Measurements from ENCODE around the gene PLCD4. TPM values are rescaled to one million over a fixed set of nuclear protein-coding genes. Genes with fewer than 3 reads are reported as not detected.
A peak's percentile ranks its signal among the peaks of the same experiment; 100 is the strongest.

Gene PLCD4
- total and polyA plus RNA-seq, 7 experiments from 2014 or later: 0.15 to 1.7 (median 0.51) TPM

DNA sequence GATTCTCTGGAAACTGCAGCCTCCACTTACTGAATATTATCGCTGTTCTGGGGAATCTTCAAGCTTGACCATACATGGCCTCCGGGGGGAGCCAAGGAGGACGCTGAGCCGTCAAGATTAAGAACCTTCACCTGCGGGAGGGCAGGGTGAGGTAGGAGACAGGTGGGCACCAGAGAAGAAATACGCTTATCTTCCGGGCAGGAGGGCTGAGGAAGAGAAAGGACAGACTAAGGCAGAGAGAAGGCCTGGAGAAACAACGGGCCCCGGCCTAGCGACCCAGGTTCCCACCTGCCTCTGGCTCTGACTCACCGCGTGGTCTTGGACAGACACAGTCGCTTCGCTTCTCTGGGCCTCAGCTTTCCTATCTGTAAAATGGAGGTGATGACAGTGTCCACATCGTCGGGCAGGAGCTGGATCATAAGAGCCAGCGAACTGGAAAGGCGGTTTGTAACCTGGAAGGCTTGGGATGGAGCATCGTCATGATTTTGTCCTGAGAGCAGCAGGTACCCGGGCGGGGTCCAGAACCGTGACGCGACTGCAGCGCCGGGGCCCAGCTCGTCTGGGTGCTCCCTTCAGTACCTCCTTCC is 51.1 kb downstream of the PLCD4 start:
- peak overlapping the region; percentile 83 for H3K4me3 ChIP-seq (ENCODE audit: low read length)
- no peaks in the 10 kb centered on the region for H3K9me3 Mint-ChIP-seq

DNA sequence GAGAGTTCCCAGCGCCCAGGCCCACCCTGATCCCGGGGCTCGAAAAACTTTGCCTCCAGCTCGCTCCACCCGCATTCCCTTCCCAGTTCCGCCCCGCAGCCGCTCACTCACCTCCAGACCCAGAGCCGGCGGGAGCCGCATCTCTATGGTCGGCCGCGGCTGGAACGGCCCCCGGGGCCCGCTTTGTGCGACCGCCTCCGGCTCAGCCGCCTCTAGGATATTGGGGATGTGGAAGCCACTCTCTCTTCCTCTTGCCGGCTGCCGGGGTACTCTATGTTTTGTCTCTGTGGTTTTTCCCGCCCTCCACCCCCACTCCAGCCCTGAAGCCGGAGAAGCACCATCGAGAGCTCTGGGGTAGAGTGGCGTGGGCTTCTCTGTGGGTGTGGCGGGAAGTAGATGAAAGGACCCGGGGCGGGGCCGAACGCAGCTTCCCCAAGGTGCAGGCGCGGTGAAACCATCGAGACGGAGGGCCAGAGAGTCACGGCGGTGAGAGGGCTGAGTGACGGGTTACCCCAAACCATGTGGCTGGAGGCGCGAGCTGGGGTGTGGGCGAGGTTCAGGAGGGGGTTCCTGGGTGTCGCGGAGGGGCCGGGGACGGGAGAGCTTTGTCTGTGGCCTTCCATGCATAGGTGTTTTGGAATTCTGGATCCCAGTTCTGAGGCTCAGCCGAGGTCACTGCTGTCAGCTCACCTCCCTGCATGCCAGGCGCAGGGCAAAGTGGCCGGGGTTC is 51.7 kb downstream of the PLCD4 start, which contains the start of the genes BCS1L and ZNF142:
Gene BCS1L, plus strand, starts transcription at position 426 of the 730 bp plus-strand sequence. CDS start 1,305 bp downstream, outside the sequence.
Gene ZNF142, minus strand, starts transcription at position 366 of the 730 bp plus-strand sequence. CDS start 3,194 bp downstream, outside the sequence.
- POLR2A ChIA-PET: interaction anchor here (0.7 to 4.2 kb wide), 11 partner anchors 9 to 341 kb away, joined by 3 to 69 read pairs (median 4); partner anchors contain the start of genes CTDSP1, RNF25 and STK36
- no peaks in the 10 kb centered on the region for H3K27me3 ChIP-seq (ENCODE audit: control insufficient read depth in 2 of 2, insufficient read depth in 2 of 2, low read length in 2 of 2)
- peaks cover 9 to 56% (median 15%) of the 10 kb centered on the region in 3 experiments for H3K36me3 ChIP-seq (ENCODE audit: control insufficient read depth in 2 of 3, insufficient read depth in 3 of 3, low read length in 3 of 3)
- peak; percentile 99 for ATAC-seq
- Mint-ChIP-seq H3K27ac (peak within 1 kb of the TSS; percentile 74 to 96 (median 93)), H3K9me3 (no peaks in the 10 kb centered on the region), H3K4me3 (peak within 1 kb of the TSS; percentile 90 to 99 (median 98)), H3K36me3 (peaks cover 0 to 24% (median 4%) of the 10 kb centered on the region in 5 donors), H3K4me1 (peaks cover 25 to 45% (median 38%) of the 10 kb centered on the region in 7 donors), H3K27me3 (no peaks in the 10 kb centered on the region)
- intact Hi-C loops (cut with micrococcal nuclease): loop anchor here (1.0 to 5.0 kb wide), 16 partner anchors 13 to 729 kb away; partner anchors contain the start of genes AAMP (in 2 of the 2), CNOT9 (in 2 of the 2), PNKD (in 2 of the 2) and RNF25 (in 2 of the 2)
- H3K4me1 ChIP-seq (ENCODE audit: control insufficient read depth in 2 of 2, insufficient read depth in 2 of 2, low read length in 2 of 2): peaks cover 7 to 15% of the 10 kb centered on the region in 2 donors
- CTCF ChIA-PET: interaction anchor here (0.6 to 3.4 kb wide), 9 partner anchors 11 to 234 kb away, joined by 3 to 11 read pairs (median 5); partner anchors contain the start of genes RNF25 and STK36
- peak within 1 kb of the TSS; percentile 83 for H3K4me3 ChIP-seq (ENCODE audit: low read length)
- DNase-seq: peak; percentile 75 to 95 (median 90)
- H3K27ac ChIP-seq (ENCODE audit: low read depth, low read length): peak within 1 kb of the TSS; percentile 80
- H3K9me3 ChIP-seq (ENCODE audit: control insufficient read depth in 2 of 3, low read length in 3 of 3): no peaks in the 10 kb centered on the region

More for the DNA sequence above, 51.1 kb downstream of the PLCD4 start:
- H3K27me3 ChIP-seq (ENCODE audit: control insufficient read depth in 2 of 2, insufficient read depth in 2 of 2, low read length in 2 of 2): no peaks in the 10 kb centered on the region
- peak in 6 of 9 donors; percentile 3 to 41 (median 12) for DNase-seq
- H3K4me1 Mint-ChIP-seq: peaks cover 25 to 45% (median 38%) of the 10 kb centered on the region in 7 donors
- no peaks in the 10 kb centered on the region for H3K9me3 ChIP-seq (ENCODE audit: control insufficient read depth in 2 of 3, low read length in 3 of 3)
- peak overlapping the region; percentile 80 for H3K27ac ChIP-seq (ENCODE audit: low read depth, low read length)
- POLR2A ChIA-PET: interaction anchor here (1.0 to 4.2 kb wide), 9 partner anchors 8 to 341 kb away, joined by 3 to 69 read pairs (median 4); partner anchors contain the start of genes CTDSP1, RNF25 and STK36
- H3K27ac Mint-ChIP-seq: peak overlapping the region; percentile 74 to 96 (median 93)
- H3K27me3 Mint-ChIP-seq: no peaks in the 10 kb centered on the region
- peak overlapping the region; percentile 90 to 99 (median 98) for H3K4me3 Mint-ChIP-seq
- H3K4me1 ChIP-seq (ENCODE audit: control insufficient read depth in 2 of 2, insufficient read depth in 2 of 2, low read length in 2 of 2): peaks cover 7 to 15% of the 10 kb centered on the region in 2 donors
- H3K36me3 ChIP-seq (ENCODE audit: control insufficient read depth in 2 of 3, insufficient read depth in 3 of 3, low read length in 3 of 3): peaks cover 9 to 55% (median 21%) of the 10 kb centered on the region in 3 experiments
- H3K36me3 Mint-ChIP-seq: peaks cover 0 to 22% (median 4%) of the 10 kb centered on the region in 5 donors
- CTCF ChIA-PET: interaction anchor here (0.6 to 3.4 kb wide), 8 partner anchors 10 to 235 kb away, joined by 3 to 11 read pairs (median 6); partner anchors contain the start of genes RNF25 and STK36
- peak; percentile 26 for ATAC-seq
- intact Hi-C loops (cut with micrococcal nuclease): loop anchor here (1.0 to 5.0 kb wide), 16 partner anchors 14 to 730 kb away; partner anchors contain the start of genes AAMP (in 2 of the 2), CNOT9 (in 2 of the 2), PNKD (in 2 of the 2) and RNF25 (in 2 of the 2)

DNA sequence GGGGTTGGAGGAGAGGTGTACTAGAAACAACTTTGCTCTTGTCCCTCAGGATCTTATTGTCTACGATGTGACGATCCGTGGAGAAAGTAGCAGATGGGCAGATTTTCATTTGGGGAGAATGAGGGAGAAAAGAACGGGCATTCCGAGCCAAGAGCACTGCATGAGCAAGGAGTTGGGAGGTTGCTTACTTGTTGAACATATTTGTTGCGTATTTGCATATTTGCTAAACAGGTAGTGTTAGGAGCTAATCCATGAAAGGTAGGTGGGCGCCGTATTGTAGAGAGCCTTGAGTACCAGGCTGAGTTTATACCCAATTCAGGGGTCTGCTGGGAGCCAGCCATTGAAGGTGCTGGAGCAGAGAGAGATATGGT is 52.3 kb downstream of the PLCD4 start:
- CTCF ChIA-PET: interaction anchor here (0.5 to 3.4 kb wide), 8 partner anchors 12 to 387 kb away, joined by 3 to 11 read pairs (median 4); partner anchors contain the start of genes RNF25 and STK36
- intact Hi-C loops (cut with micrococcal nuclease): loop anchor here (1.0 to 5.0 kb wide), 16 partner anchors 12 to 728 kb away; partner anchors contain the start of genes AAMP (in 2 of the 2), CNOT9 (in 2 of the 2), PNKD (in 2 of the 2) and RNF25 (in 2 of the 2)
- Mint-ChIP-seq H3K36me3 (peaks cover 0 to 29% (median 5%) of the 10 kb centered on the region in 5 donors), H3K4me3 (peak overlapping the region; percentile 90 to 99 (median 98)), H3K9me3 (no peaks in the 10 kb centered on the region), H3K27ac (peak overlapping the region; percentile 74 to 96 (median 93)), H3K4me1 (peaks cover 25 to 45% (median 38%) of the 10 kb centered on the region in 7 donors), H3K27me3 (no peaks in the 10 kb centered on the region)
- peak overlapping the region; percentile 83 for H3K4me3 ChIP-seq (ENCODE audit: low read length)
- POLR2A ChIA-PET: interaction anchor here (0.7 to 4.2 kb wide), 11 partner anchors 10 to 342 kb away, joined by 3 to 69 read pairs (median 4); partner anchors contain the start of genes CTDSP1, RNF25 and STK36
- H3K27me3 ChIP-seq (ENCODE audit: control insufficient read depth in 2 of 2, insufficient read depth in 2 of 2, low read length in 2 of 2): no peaks in the 10 kb centered on the region
- DNase-seq (no peak), ATAC-seq (no peak)
- H3K9me3 ChIP-seq (ENCODE audit: control insufficient read depth in 2 of 3, low read length in 3 of 3): no peaks in the 10 kb centered on the region
- H3K36me3 ChIP-seq (ENCODE audit: control insufficient read depth in 2 of 3, insufficient read depth in 3 of 3, low read length in 3 of 3): peaks cover 9 to 56% (median 13%) of the 10 kb centered on the region in 3 experiments
- peaks cover 7 to 15% of the 10 kb centered on the region in 2 donors for H3K4me1 ChIP-seq (ENCODE audit: control insufficient read depth in 2 of 2, insufficient read depth in 2 of 2, low read length in 2 of 2)
- peak overlapping the region; percentile 80 for H3K27ac ChIP-seq (ENCODE audit: low read depth, low read length)

DNA sequence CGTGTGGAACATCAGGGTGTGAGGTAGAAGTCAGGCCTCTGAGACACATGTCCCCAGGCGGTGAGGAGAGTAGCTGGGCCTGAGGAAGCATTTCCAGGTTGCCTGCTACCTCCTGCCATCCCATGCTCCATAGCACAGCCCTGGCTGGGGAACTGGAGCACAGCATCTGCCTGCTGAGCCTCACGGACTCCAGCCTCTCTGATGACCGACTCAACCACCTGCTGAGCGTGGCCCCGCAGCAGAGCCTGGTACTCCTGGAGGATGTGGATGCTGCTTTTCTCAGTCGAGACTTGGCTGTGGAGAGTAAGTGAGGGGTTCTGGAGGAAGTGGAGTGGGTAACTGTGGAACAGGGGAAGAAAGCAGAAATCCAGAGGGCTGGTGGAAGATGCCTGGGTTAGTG is 54.7 kb downstream of the PLCD4 start:
- intact Hi-C loops (cut with micrococcal nuclease): no loop called here
- Histone ChIP-seq H3K4me3 (ENCODE audit: low read length) (no peak overlapping the region), H3K4me1 (ENCODE audit: control insufficient read depth in 2 of 2, insufficient read depth in 2 of 2, low read length in 2 of 2) (peaks cover 7 to 15% of the 10 kb centered on the region in 2 donors), H3K27ac (ENCODE audit: low read depth, low read length) (no peak overlapping the region), H3K36me3 (ENCODE audit: control insufficient read depth in 2 of 3, insufficient read depth in 3 of 3, low read length in 3 of 3) (peaks cover 10 to 58% (median 13%) of the 10 kb centered on the region in 3 experiments), H3K9me3 (ENCODE audit: control insufficient read depth in 2 of 3, low read length in 3 of 3) (no peaks in the 10 kb centered on the region), H3K27me3 (ENCODE audit: control insufficient read depth in 2 of 2, insufficient read depth in 2 of 2, low read length in 2 of 2) (no peaks in the 10 kb centered on the region)
- H3K4me1 Mint-ChIP-seq: peaks cover 21 to 36% (median 30%) of the 10 kb centered on the region in 7 donors
- ATAC-seq: no peak
- CTCF ChIA-PET: no interaction called here
- DNase-seq: no peak
- H3K4me3 Mint-ChIP-seq: no peak overlapping the region
- no peak overlapping the region for H3K27ac Mint-ChIP-seq
- H3K27me3 Mint-ChIP-seq: no peaks in the 10 kb centered on the region
- POLR2A ChIA-PET: no interaction called here
- H3K9me3 Mint-ChIP-seq: no peaks in the 10 kb centered on the region
- peaks cover 4 to 34% (median 11%) of the 10 kb centered on the region in 5 donors for H3K36me3 Mint-ChIP-seq

DNA sequence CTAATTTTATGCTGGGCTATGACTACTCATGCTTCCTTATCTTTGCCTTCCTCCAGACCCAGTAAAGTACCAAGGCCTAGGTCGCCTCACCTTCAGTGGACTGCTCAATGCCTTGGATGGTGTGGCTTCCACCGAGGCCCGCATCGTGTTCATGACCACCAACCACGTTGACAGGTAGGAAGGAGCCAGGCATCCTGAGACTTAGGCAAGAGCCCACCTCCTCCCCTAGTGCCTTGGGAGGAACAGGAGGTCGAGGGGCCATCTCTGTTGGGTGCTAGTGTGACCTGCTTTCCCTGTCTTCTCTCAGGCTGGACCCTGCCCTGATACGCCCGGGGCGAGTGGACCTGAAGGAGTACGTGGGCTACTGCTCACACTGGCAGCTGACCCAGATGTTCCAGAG is 55.1 kb downstream of the PLCD4 start:
- no peak for ATAC-seq
- Histone ChIP-seq H3K4me1 (ENCODE audit: control insufficient read depth in 2 of 2, insufficient read depth in 2 of 2, low read length in 2 of 2) (peaks cover 7 to 15% of the 10 kb centered on the region in 2 donors), H3K27me3 (ENCODE audit: control insufficient read depth in 2 of 2, insufficient read depth in 2 of 2, low read length in 2 of 2) (no peaks in the 10 kb centered on the region), H3K9me3 (ENCODE audit: control insufficient read depth in 2 of 3, low read length in 3 of 3) (no peaks in the 10 kb centered on the region), H3K4me3 (ENCODE audit: low read length) (no peak overlapping the region), H3K36me3 (ENCODE audit: control insufficient read depth in 2 of 3, insufficient read depth in 3 of 3, low read length in 3 of 3) (peaks cover 10 to 62% (median 13%) of the 10 kb centered on the region in 3 experiments), H3K27ac (ENCODE audit: low read depth, low read length) (no peak overlapping the region)
- POLR2A ChIA-PET: interaction anchor here (0.9 kb wide), 1 partner anchor 9 kb away, joined by 3 read pairs; the partner anchor contains the start of genes RNF25 and STK36
- CTCF ChIA-PET: interaction anchor here (1.0 kb wide), 1 partner anchor 9 kb away, joined by 4 read pairs; the partner anchor contains the start of genes RNF25 and STK36
- Mint-ChIP-seq H3K4me3 (no peak overlapping the region), H3K4me1 (peaks cover 18 to 33% (median 26%) of the 10 kb centered on the region in 7 donors), H3K9me3 (no peaks in the 10 kb centered on the region), H3K27me3 (no peaks in the 10 kb centered on the region), H3K36me3 (peaks cover 0 to 29% (median 11%) of the 10 kb centered on the region in 5 donors), H3K27ac (no peak overlapping the region)
- no peak for DNase-seq
- intact Hi-C loops (cut with micrococcal nuclease): no loop called here

All from naive thymus-derived CD4-positive, alpha-beta T cell (primary cell).